SJSA1 (cell line): Measurements from ENCODE around the gene SP140. TPM values are rescaled to one million over a fixed set of nuclear protein-coding genes. Genes with fewer than 3 reads are reported as not detected.
"Not testable (repeated sequence)": the region's sequence is repeated elsewhere in the genome, so short reads cannot be mapped to it uniquely, and the experiment has no call there.

Experiments used
- DNase-seq, 2 experiments: peaks; one replicate each; pipeline ENCODE4 v3.0.0-alpha.2; 2015 to 2020; ENCODE audit warnings: low spot score in 2 of 2, low read depth in 1 of 2
- H3K27ac ChIP-seq: fragments of 250-450 bp; sonication (Bioruptor Pico); 2 replicates; pipeline ENCODE4 v1.5.1; 2020; ENCODE audit warnings: mild to moderate bottlenecking, moderate library complexity
- H3K27me3 ChIP-seq: fragments of 250-450 bp; sonication (Bioruptor Pico); replicated peaks from 2 replicates; pipeline ENCODE4 v1.5.1; 2020; ENCODE audit warnings: mild to moderate bottlenecking, moderate library complexity
- H3K36me3 ChIP-seq: fragments of 250-450 bp; sonication (Bioruptor Pico); 2 replicates; pipeline ENCODE4 v1.5.1; 2020; ENCODE audit warnings: mild to moderate bottlenecking
- H3K4me1 ChIP-seq: fragments of 250-450 bp; sonication (Bioruptor Pico); replicated peaks from 2 replicates; pipeline ENCODE4 v1.6.1; 2021; ENCODE audit warnings: mild to moderate bottlenecking
- H3K4me3 ChIP-seq: fragments of 250-450 bp; sonication (Bioruptor Pico); 2 replicates; pipeline ENCODE4 v1.5.1; 2020; ENCODE audit warnings: mild to moderate bottlenecking
- H3K9me3 ChIP-seq: fragments of 250-450 bp; sonication (Bioruptor Pico); replicated peaks from 2 replicates; pipeline ENCODE4 v1.5.1; 2020; ENCODE audit warnings: mild to moderate bottlenecking
- total RNA-seq: library from RNA; depleted of rRNA; stranded (reverse); fragments of >200 nt; shearing (Covaris generic); gene quantifications from 2 replicates; pipeline ENCODE4 v1.2.3, GENCODE V29; 2014

The SP140 gene
- total RNA-seq, 1 experiment from 2014 or later, result 2.2 TPM

- Histone ChIP-seq H3K27me3 (no peaks in the 10 kb centered on the region), H3K4me1 (peaks cover 13% of the 10 kb centered on the region), H3K27ac (no peak overlapping the region), H3K9me3 (no peaks in the 10 kb centered on the region), H3K36me3 (peaks cover 9% of the 10 kb centered on the region), H3K4me3 (no peak overlapping the region)
- DNase-seq, result no peak
These were observed 8.1 kb upstream of the SP140 start for GRCh38 chr2:230217424-230217823.

GRCh38 chr2:230218421-230218820 lies 7.1 kb upstream of the SP140 start:
- no peak overlapping the region for H3K4me3 ChIP-seq
- H3K9me3 ChIP-seq, result no peaks in the 10 kb centered on the region
- no peak overlapping the region for H3K27ac ChIP-seq
- no peak for DNase-seq
- H3K27me3 ChIP-seq, result no peaks in the 10 kb centered on the region
- peaks cover 6% of the 10 kb centered on the region for H3K36me3 ChIP-seq
- peaks cover 13% of the 10 kb centered on the region for H3K4me1 ChIP-seq

- Histone ChIP-seq H3K36me3 (no peaks in the 10 kb centered on the region; the same call in 1 of the 2 replicates), H3K27me3 (no peaks in the 10 kb centered on the region), H3K9me3 (no peaks in the 10 kb centered on the region), H3K4me1 (peaks cover 13% of the 10 kb centered on the region), H3K27ac (peak within 1 kb of the TSS; percentile 56), H3K4me3 (peak within 1 kb of the TSS; percentile 48)
- peak; percentile 81 to 82 for DNase-seq
These were observed 5.9 kb upstream of the SP140 start, which contains the start of gene SP110 for GRCh38 chr2:230219419-230220331. TSS of gene SP110 (minus strand) at chr2:230219984. CDS start at chr2:230216927, 3,057 bp downstream.

GRCh38 chr2:230220347-230220969 lies 5.1 kb upstream of the SP140 start:
- Histone ChIP-seq H3K4me1 (peaks cover 13% of the 10 kb centered on the region), H3K27me3 (no peaks in the 10 kb centered on the region), H3K9me3 (no peaks in the 10 kb centered on the region), H3K36me3 (no peaks in the 10 kb centered on the region; the same call in 1 of the 2 replicates), H3K4me3 (peak overlapping the region; percentile 48), H3K27ac (peak overlapping the region; percentile 56)
- no peak for DNase-seq

GRCh38 chr2:230221493-230221892 lies 4.0 kb upstream of the SP140 start:
- Histone ChIP-seq H3K27ac (no peak overlapping the region), H3K9me3 (no peaks in the 10 kb centered on the region)
- no peak for DNase-seq

GRCh38 chr2:230222829-230223228 lies 2.7 kb upstream of the SP140 start:
- not testable (repeated sequence) for H3K27me3 ChIP-seq, H3K27ac ChIP-seq, H3K9me3 ChIP-seq, DNase-seq, H3K36me3 ChIP-seq, H3K4me3 ChIP-seq
- H3K4me1 ChIP-seq, result peaks cover 13% of the 10 kb centered on the region

More at GRCh38 chr2:230221493-230221892, 4.0 kb upstream of the SP140 start:
- Histone ChIP-seq H3K36me3 (no peaks in the 10 kb centered on the region), H3K27me3 (no peaks in the 10 kb centered on the region), H3K4me1 (peaks cover 13% of the 10 kb centered on the region), H3K4me3 (no peak overlapping the region)

GRCh38 chr2:230224458-230224857 lies 1.1 kb upstream of the SP140 start:
- H3K27ac ChIP-seq, result no peak overlapping the region
- no peaks in the 10 kb centered on the region for H3K27me3 ChIP-seq
- H3K9me3 ChIP-seq, result no peaks in the 10 kb centered on the region
- peaks cover 7% of the 10 kb centered on the region for H3K4me1 ChIP-seq
- no peaks in the 10 kb centered on the region for H3K36me3 ChIP-seq
- no peak for DNase-seq
- H3K4me3 ChIP-seq, result no peak overlapping the region

- no peak overlapping the region for H3K27ac ChIP-seq
- no peak overlapping the region for H3K4me3 ChIP-seq
- no peak for DNase-seq
- H3K27me3 ChIP-seq, result no peaks in the 10 kb centered on the region
- H3K9me3 ChIP-seq, result no peaks in the 10 kb centered on the region
- no peaks in the 10 kb centered on the region for H3K36me3 ChIP-seq
- peaks cover 10% of the 10 kb centered on the region for H3K4me1 ChIP-seq
These were observed 565 bp downstream of the SP140 start for GRCh38 chr2:230226051-230226551.

- H3K27me3 ChIP-seq, result no peaks in the 10 kb centered on the region
- no peak for DNase-seq
- H3K4me3 ChIP-seq, result no peak overlapping the region
- peaks cover 10% of the 10 kb centered on the region for H3K4me1 ChIP-seq
- no peaks in the 10 kb centered on the region for H3K9me3 ChIP-seq
- no peak overlapping the region for H3K27ac ChIP-seq
- H3K36me3 ChIP-seq, result no peaks in the 10 kb centered on the region
These were observed 1.7 kb downstream of the SP140 start for GRCh38 chr2:230227216-230227615.

- Histone ChIP-seq H3K4me3 (no peak overlapping the region), H3K27ac (peak overlapping the region; percentile 46), H3K4me1 (peaks cover 14% of the 10 kb centered on the region), H3K27me3 (no peaks in the 10 kb centered on the region), H3K9me3 (no peaks in the 10 kb centered on the region), H3K36me3 (no peaks in the 10 kb centered on the region)
- peak in 1 of 2 experiments; percentile 23 for DNase-seq
These were observed 4.6 kb downstream of the SP140 start for GRCh38 chr2:230230087-230230486.

GRCh38 chr2:230230496-230231200 lies 5.1 kb downstream of the SP140 start:
- no peaks in the 10 kb centered on the region for H3K27me3 ChIP-seq
- no peak for DNase-seq
- no peaks in the 10 kb centered on the region for H3K9me3 ChIP-seq
- H3K4me1 ChIP-seq, result peaks cover 17% of the 10 kb centered on the region
- peak overlapping the region; percentile 46 for H3K27ac ChIP-seq
- no peaks in the 10 kb centered on the region for H3K36me3 ChIP-seq
- no peak overlapping the region for H3K4me3 ChIP-seq

- Histone ChIP-seq H3K4me3 (no peak overlapping the region), H3K4me1 (peaks cover 17% of the 10 kb centered on the region), H3K27ac (no peak overlapping the region), H3K27me3 (no peaks in the 10 kb centered on the region), H3K36me3 (no peaks in the 10 kb centered on the region), H3K9me3 (no peaks in the 10 kb centered on the region)
- DNase-seq, result no peak
These were observed 5.7 kb downstream of the SP140 start for GRCh38 chr2:230231251-230231650.

- H3K4me3 ChIP-seq, result no peak overlapping the region
- H3K36me3 ChIP-seq, result no peaks in the 10 kb centered on the region
- H3K9me3 ChIP-seq, result no peaks in the 10 kb centered on the region
- no peaks in the 10 kb centered on the region for H3K27me3 ChIP-seq
- H3K4me1 ChIP-seq, result peaks cover 17% of the 10 kb centered on the region
- no peak for DNase-seq
- no peak overlapping the region for H3K27ac ChIP-seq
These were observed 8.7 kb downstream of the SP140 start for GRCh38 chr2:230234122-230234722.
